AG09319 (cell line): ENCODE measurements around the gene METRN.
A peak's percentile ranks its signal among the peaks of the same experiment; 100 is the strongest.
"Not testable (repeated sequence)": the region's sequence is repeated elsewhere in the genome, so short reads cannot be mapped to it uniquely, and the experiment has no call there.

ENCODE experiments used
- DNase-seq: peaks from one replicate; pipeline ENCODE4 v3.0.0-alpha.2; 2010; ENCODE audit warnings: low read depth; ENCODE audit errors: extremely low read depth
- CTCF ChIP-seq: IDR thresholded peaks from 2 replicates; pipeline ENCODE4 v1.5.1; 2011; ENCODE audit warnings: low read depth, mild to moderate bottlenecking, inconsistent platforms, low read length, moderate library complexity

METRN gene

GRCh38 chr16:749010-749409 lies 34.1 kb downstream of the METRN start:
- peak; percentile 60 for DNase-seq
- TF ChIP-seq CTCF, result no peak

GRCh38 chr16:750485-750884 lies 35.6 kb downstream of the METRN start:
- no peak for TF ChIP-seq CTCF
- no peak for DNase-seq

- TF ChIP-seq CTCF, result no peak
Observed at GRCh38 chr16:751152-752006, 36.5 kb downstream of the METRN start.

GRCh38 chr16:752007-752312 lies 37.0 kb downstream of the METRN start:
- no peak for DNase-seq
- TF ChIP-seq CTCF, result no peak

More at GRCh38 chr16:751152-752006, 36.5 kb downstream of the METRN start:
- no peak for DNase-seq

- not testable (repeated sequence) for DNase-seq
Observed at GRCh38 chr16:754121-754607, 39.2 kb downstream of the METRN start.

GRCh38 chr16:754656-755055 lies 39.7 kb downstream of the METRN start:
- TF ChIP-seq CTCF, result no peak
- no peak for DNase-seq

- no peak for DNase-seq
- TF ChIP-seq CTCF, result no peak
Observed at GRCh38 chr16:756428-756827, 41.5 kb downstream of the METRN start.
